Left forelimb (tissue), 1 donor: ENCODE measurements around the gene TERB1.
"Not testable (repeated sequence)": the region's sequence is repeated elsewhere in the genome, so short reads cannot be mapped to it uniquely, and the experiment has no call there.

Experiments
- DNase-seq: peaks from one replicate; pipeline ENCODE4 v3.0.0-alpha.2; 2018; ENCODE audit warnings: low spot score

Gene TERB1

GRCh38 chr16:66814734-66815133 lies 13.3 kb upstream of the TERB1 start:
- no peak for DNase-seq

GRCh38 chr16:66811043-66811442 lies 9.7 kb upstream of the TERB1 start:
- DNase-seq: no peak

- DNase-seq: no peak
Measured at GRCh38 chr16:66810391-66810790, 9.0 kb upstream of the TERB1 start.

- DNase-seq: no peak
Measured at GRCh38 chr16:66809765-66810164, 8.4 kb upstream of the TERB1 start.

GRCh38 chr16:66802159-66802558 lies 775 bp upstream of the TERB1 start:
- DNase-seq: no peak

- DNase-seq: no peak
Measured at GRCh38 chr16:66800856-66801255, 528 bp downstream of the TERB1 start.

GRCh38 chr16:66798161-66798560 lies 3.2 kb downstream of the TERB1 start:
- DNase-seq: no peak

- DNase-seq: not testable (repeated sequence)
Measured at GRCh38 chr16:66793984-66794383, 7.4 kb downstream of the TERB1 start.

- no peak for DNase-seq
Measured at GRCh38 chr16:66790130-66790733, 11.2 kb downstream of the TERB1 start.

GRCh38 chr16:66787427-66787826 lies 14.0 kb downstream of the TERB1 start:
- no peak for DNase-seq

GRCh38 chr16:66786551-66786950 lies 14.8 kb downstream of the TERB1 start:
- no peak for DNase-seq

- no peak for DNase-seq
Measured at GRCh38 chr16:66776457-66776856, 24.9 kb downstream of the TERB1 start.

- no peak for DNase-seq
Measured at GRCh38 chr16:66774981-66775380, 26.4 kb downstream of the TERB1 start.

- DNase-seq: no peak
Measured at GRCh38 chr16:66758086-66758485, 43.3 kb downstream of the TERB1 start.

- DNase-seq: no peak
Measured at GRCh38 chr16:66754819-66755218, 46.6 kb downstream of the TERB1 start.

- DNase-seq: no peak
Measured at GRCh38 chr16:66754211-66754610, 47.2 kb downstream of the TERB1 start.

- no peak for DNase-seq
Measured at GRCh38 chr16:66752958-66753357, 48.4 kb downstream of the TERB1 start.

- no peak for DNase-seq
Measured at GRCh38 chr16:66752379-66752778, 49.0 kb downstream of the TERB1 start.

- no peak for DNase-seq
Measured at GRCh38 chr16:66751992-66752322, 49.4 kb downstream of the TERB1 start.

GRCh38 chr16:66751303-66751991 lies 49.9 kb downstream of the TERB1 start, which contains the start of gene DYNC1LI2:
Gene DYNC1LI2, minus strand, starts transcription at chr16:66751609. Its CDS starts 18 bp downstream, at chr16:66751591.
- peak; percentile 91 for DNase-seq

- no peak for DNase-seq
Measured at GRCh38 chr16:66751053-66751302, 50.4 kb downstream of the TERB1 start.

GRCh38 chr16:66750279-66751052 lies 50.9 kb downstream of the TERB1 start:
- no peak for DNase-seq

- no peak for DNase-seq
Measured at GRCh38 chr16:66746682-66747081, 54.7 kb downstream of the TERB1 start.

- no peak for DNase-seq
Measured at GRCh38 chr16:66746048-66746447, 55.3 kb downstream of the TERB1 start.
